GM23248 (cell line): ENCODE measurements around the gene TRAK2. TPM values are rescaled to one million over a fixed set of nuclear protein-coding genes. Genes with fewer than 3 reads are reported as not detected.
"Not testable (repeated sequence)": the region's sequence is repeated elsewhere in the genome, so short reads cannot be mapped to it uniquely, and the experiment has no call there.

Experiments
- DNase-seq: peaks from one replicate; pipeline ENCODE4 v3.0.0-alpha.2; 2015
- H2AFZ ChIP-seq: fragments of 200-600 bp; sonication (generic); 2 replicates; pipeline ENCODE4 v1.6.1; 2016; ENCODE audit warnings: antibody characterized with exemption
- H3F3A ChIP-seq: fragments of 200-600 bp; sonication (generic); 2 replicates; pipeline ENCODE4 v1.6.1; 2016; ENCODE audit warnings: mild to moderate bottlenecking, antibody characterized with exemption, mixed run types; ENCODE audit not compliant: insufficient read depth
- H3K27ac ChIP-seq: fragments of 200-600 bp; sonication (generic); 2 replicates; pipeline ENCODE4 v1.5.1; 2016; ENCODE audit warnings: mild to moderate bottlenecking
- H3K27me3 ChIP-seq: fragments of 200-600 bp; sonication (generic); replicated peaks from 2 replicates; pipeline ENCODE4 v1.6.1; 2016; ENCODE audit warnings: mild to moderate bottlenecking; ENCODE audit not compliant: insufficient read depth
- H3K36me3 ChIP-seq: fragments of 200-600 bp; sonication (generic); 2 replicates; pipeline ENCODE4 v1.6.1; 2016; ENCODE audit warnings: low read depth, mild to moderate bottlenecking
- H3K4me1 ChIP-seq: fragments of 200-600 bp; sonication (generic); 2 replicates; pipeline ENCODE4 v1.6.1; 2016; ENCODE audit warnings: mild to moderate bottlenecking; ENCODE audit not compliant: insufficient read depth
- H3K4me2 ChIP-seq: fragments of 200-600 bp; sonication (generic); one replicate; pipeline ENCODE4 v1.6.1; 2016; ENCODE audit warnings: mild to moderate bottlenecking; ENCODE audit not compliant: unreplicated experiment
- H3K4me3 ChIP-seq: fragments of 200-600 bp; sonication (generic); 2 replicates; pipeline ENCODE4 v1.5.1; 2016; ENCODE audit warnings: mild to moderate bottlenecking
- H3K79me2 ChIP-seq: fragments of 200-600 bp; sonication (generic); 2 replicates; pipeline ENCODE4 v1.6.1; 2016; ENCODE audit warnings: mild to moderate bottlenecking; ENCODE audit not compliant: insufficient read depth
- H3K9ac ChIP-seq: fragments of 200-600 bp; sonication (generic); 2 replicates; pipeline ENCODE4 v1.6.1; 2016; ENCODE audit warnings: mild to moderate bottlenecking
- H3K9me2 ChIP-seq: fragments of 200-600 bp; sonication (generic); 2 replicates; pipeline ENCODE4 v1.6.1; 2016; ENCODE audit warnings: mixed run types, mild to moderate bottlenecking, moderate library complexity; ENCODE audit not compliant: insufficient read depth
- H3K9me3 ChIP-seq: fragments of 200-600 bp; sonication (generic); one replicate; pipeline ENCODE4 v1.6.1; 2017; ENCODE audit warnings: low read depth
- H4K20me1 ChIP-seq: fragments of 200-600 bp; sonication (generic); 2 replicates; pipeline ENCODE4 v1.6.0; 2016; ENCODE audit not compliant: insufficient read depth
- EZH2 ChIP-seq: fragments of 200-600 bp; sonication (generic); IDR thresholded peaks from 2 replicates; pipeline ENCODE4 v1.6.1; 2018; ENCODE audit warnings: antibody characterized with exemption, mild to moderate bottlenecking; ENCODE audit not compliant: insufficient read depth, poor library complexity, severe bottlenecking
- EZH2phosphoT487 ChIP-seq: fragments of 200-600 bp; sonication (generic); IDR thresholded peaks from 2 replicates; pipeline ENCODE4 v1.6.1; 2018; ENCODE audit warnings: antibody characterized with exemption, moderate library complexity, mild to moderate bottlenecking, low read depth; ENCODE audit not compliant: insufficient read depth
- WGBS, 2 experiments: methylation state at CpG; one replicate each; pipeline ENCODE4 v1.1.6; 2015 to 2017; ENCODE audit warnings: low lambda C conversion rate in 2 of 2, low coverage in 1 of 2; ENCODE audit errors: missing lambda C conversion rate in 2 of 2; 5-methylcytosine and 5-hydroxymethylcytosine counted together
- in situ Hi-C: fragments of 300-500 bp; cut with MboI; formaldehyde crosslinking; loops from 2 replicates; pipeline ENCODE4 v1.15.0; 2020
- polyA plus RNA-seq: library from polyadenylated mRNA; unstranded; fragments of >200 nt; fragmentation: Nextera tagmentation; extraction: Ambion mirVana; gene quantifications from 2 replicates; pipeline ENCODE4 v1.2.1, GENCODE V29; 2016
- total RNA-seq: library from RNA; depleted of rRNA; stranded (reverse); fragments of >200 nt; shearing (Covaris generic); gene quantifications from 2 replicates; pipeline ENCODE4 v1.2.3, GENCODE V29; 2014

The TRAK2 gene
- total and polyA plus RNA-seq, 2 experiments from 2014 or later = 21.4 to 32.5 TPM

DNA sequence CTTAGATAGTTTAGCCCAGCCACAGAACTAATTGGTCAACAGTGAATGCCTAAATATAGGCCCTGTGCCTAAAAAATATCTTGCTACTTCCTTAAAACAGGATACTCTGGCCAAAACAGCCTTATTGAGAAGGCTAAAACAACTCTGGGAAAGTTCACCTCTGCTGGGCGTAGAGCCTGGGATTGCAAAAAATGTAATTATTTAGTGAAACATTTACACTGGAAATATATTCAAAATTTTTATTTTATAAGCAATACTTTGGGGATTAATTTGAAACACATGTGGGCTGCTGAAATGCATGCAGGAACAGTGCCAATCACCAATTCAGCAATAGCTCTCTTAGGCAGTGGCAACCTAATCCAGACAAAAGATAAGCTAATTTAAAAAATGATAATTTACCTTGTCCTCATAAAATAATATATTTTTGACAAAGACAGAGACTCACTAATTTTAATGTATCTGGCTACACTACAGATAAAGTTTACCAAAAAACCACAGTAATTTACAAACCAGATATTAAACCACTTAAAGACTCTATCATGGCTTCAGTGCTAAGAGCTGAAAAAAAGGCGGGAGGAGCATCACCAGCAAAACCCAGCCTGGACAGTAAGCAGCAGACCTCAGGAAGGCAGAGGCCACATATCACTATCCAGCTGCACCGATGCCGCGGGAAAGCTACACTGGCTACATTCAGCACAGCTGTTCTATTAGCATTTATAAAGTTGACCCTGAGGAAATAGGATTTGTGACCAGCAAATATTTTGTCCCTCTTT, 18.5 kb downstream of the TRAK2 start:
- in situ Hi-C loops = no loop called here
- H4K20me1 ChIP-seq = 0 out of 2 replicates have a peak, but pooled peaks cover 4% of the 10 kb centered on the region
- H3K4me3 ChIP-seq = peak overlapping the region; percentile 29
- no peaks in the 10 kb centered on the region for H3K9me3 ChIP-seq
- peak overlapping the region; percentile 48 for H3K4me2 ChIP-seq
- peak; percentile 66 for DNase-seq
- H3K4me1 ChIP-seq = peaks cover 24% of the 10 kb centered on the region
- peaks cover 30% of the 10 kb centered on the region for H3F3A ChIP-seq
- 78 to 80% methylated on average over 5 of the region's 5 CpGs for WGBS, 2 experiments
- TF ChIP-seq EZH2 (no peak), EZH2phosphoT487 (no peak)
- peak overlapping the region; percentile 66 for H3K27ac ChIP-seq
- H2AFZ ChIP-seq = no peak overlapping the region
- H3K9me2 ChIP-seq = no peaks in the 10 kb centered on the region
- peaks cover 87% of the 10 kb centered on the region for H3K79me2 ChIP-seq
- peak overlapping the region; percentile 32; the same call in 1 of the 2 replicates for H3K9ac ChIP-seq
- no peaks in the 10 kb centered on the region for H3K36me3 ChIP-seq
- H3K27me3 ChIP-seq = no peaks in the 10 kb centered on the region

DNA sequence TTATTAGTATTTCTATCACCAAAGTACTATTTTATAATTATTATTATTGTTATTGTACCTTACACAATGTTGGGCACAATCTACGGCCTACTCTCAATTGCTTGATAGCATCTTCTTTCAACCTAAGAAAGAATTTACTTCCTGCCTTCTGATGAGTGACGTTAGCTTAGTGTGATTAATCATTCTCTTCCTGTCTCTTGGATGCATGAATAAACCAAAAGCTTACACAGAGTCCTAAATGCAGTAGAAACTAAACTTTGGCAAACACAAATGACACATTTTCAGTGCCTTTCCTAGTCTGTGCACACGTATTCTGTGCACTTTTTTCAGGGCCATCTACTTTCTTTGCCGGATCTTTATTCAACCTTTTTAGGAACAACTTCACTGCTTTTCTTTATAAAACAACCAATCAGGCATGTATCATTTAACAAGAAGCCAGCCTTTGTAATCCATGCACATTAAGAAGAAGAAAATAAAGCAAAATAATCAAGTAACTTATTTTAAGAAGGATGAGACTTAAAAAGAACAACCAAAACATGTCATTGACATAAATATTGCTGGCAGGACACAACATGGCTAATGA, 19.1 kb downstream of the TRAK2 start:
- Histone ChIP-seq H3K4me2 (peak overlapping the region; percentile 48), H3K9ac (peak overlapping the region; percentile 32; the same call in 1 of the 2 replicates), H3K79me2 (peaks cover 87% of the 10 kb centered on the region), H3F3A (peaks cover 30% of the 10 kb centered on the region), H3K36me3 (no peaks in the 10 kb centered on the region), H4K20me1 (no peaks in the 10 kb centered on the region), H2AFZ (no peak overlapping the region), H3K4me3 (peak overlapping the region; percentile 29), H3K4me1 (peaks cover 24% of the 10 kb centered on the region), H3K9me2 (no peaks in the 10 kb centered on the region), H3K27ac (peak overlapping the region; percentile 66), H3K27me3 (no peaks in the 10 kb centered on the region), H3K9me3 (no peaks in the 10 kb centered on the region)
- DNase-seq = peak; percentile 64
- TF ChIP-seq EZH2phosphoT487 = no peak
- TF ChIP-seq EZH2 = no peak
- in situ Hi-C loops = no loop called here
- 15 to 21% methylated on average over 4 of the region's 4 CpGs for WGBS, 2 experiments

DNA sequence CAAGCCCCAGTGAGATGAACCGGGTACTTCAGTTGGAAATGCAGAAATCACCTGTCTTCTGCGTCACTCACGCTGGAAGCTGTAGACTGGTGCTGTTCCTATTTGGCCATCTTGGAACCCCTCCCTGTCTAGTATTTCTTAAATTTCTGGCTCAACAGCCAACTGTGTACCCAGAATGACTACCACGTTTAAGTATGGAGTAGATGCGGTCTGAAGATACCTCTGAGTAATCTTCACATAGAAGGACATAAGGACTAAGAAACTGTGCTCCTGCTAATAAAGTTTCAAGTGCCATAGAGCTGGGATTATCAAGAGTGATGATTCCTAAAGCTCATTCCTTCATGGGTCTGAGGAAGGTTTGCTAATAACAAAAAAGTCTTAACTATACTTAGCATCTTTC, 20.4 kb downstream of the TRAK2 start:
- TF ChIP-seq EZH2 (no peak), EZH2phosphoT487 (no peak)
- Histone ChIP-seq H3K9me2 (no peaks in the 10 kb centered on the region), H3K27ac (no peak overlapping the region), H3K4me2 (no peak overlapping the region), H3K9ac (no peak overlapping the region), H3K4me3 (no peak overlapping the region), H3K79me2 (peaks cover 87% of the 10 kb centered on the region), H3K36me3 (no peaks in the 10 kb centered on the region), H3K4me1 (peaks cover 24% of the 10 kb centered on the region), H3K27me3 (no peaks in the 10 kb centered on the region), H3F3A (peaks cover 30% of the 10 kb centered on the region), H2AFZ (no peak overlapping the region), H3K9me3 (no peaks in the 10 kb centered on the region), H4K20me1 (no peaks in the 10 kb centered on the region)
- WGBS, 2 experiments = 78 to 100% methylated on average over 4 to 5 of the region's 5 CpGs
- DNase-seq = no peak
- in situ Hi-C loops = no loop called here

DNA sequence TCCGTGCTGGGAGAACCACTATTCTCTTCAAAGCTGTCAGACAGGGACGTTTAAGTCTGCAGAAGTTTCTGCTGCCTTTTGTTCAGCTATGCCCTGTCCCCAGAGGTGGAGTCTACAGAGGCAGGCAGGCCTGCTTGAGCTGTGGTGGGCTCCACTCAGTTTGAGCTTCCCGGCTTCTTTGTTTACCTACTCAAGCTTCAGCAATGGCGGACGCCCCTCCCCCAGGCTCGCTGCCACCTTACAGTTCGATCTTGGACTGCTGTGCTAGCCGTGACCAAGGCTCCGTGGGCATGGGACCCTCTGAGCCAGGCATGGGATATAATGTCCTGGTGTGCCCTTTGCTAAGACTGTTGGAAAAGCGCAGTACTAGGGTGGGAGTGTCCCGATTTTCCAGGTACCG, 20.9 kb downstream of the TRAK2 start:
- H3K27ac ChIP-seq, DNase-seq, H3K9ac ChIP-seq, H3K4me2 ChIP-seq, H3K27me3 ChIP-seq, H3K9me2 ChIP-seq, H3K36me3 ChIP-seq, H3K4me3 ChIP-seq, H4K20me1 ChIP-seq, H3K9me3 ChIP-seq, in situ Hi-C loops, H2AFZ ChIP-seq: not testable (repeated sequence)
- H3K4me1 ChIP-seq = peaks cover 24% of the 10 kb centered on the region
- peaks cover 87% of the 10 kb centered on the region for H3K79me2 ChIP-seq
- WGBS, 2 experiments = 95 to 98% methylated on average over 12 of the region's 12 CpGs
- H3F3A ChIP-seq = peaks cover 30% of the 10 kb centered on the region

DNA sequence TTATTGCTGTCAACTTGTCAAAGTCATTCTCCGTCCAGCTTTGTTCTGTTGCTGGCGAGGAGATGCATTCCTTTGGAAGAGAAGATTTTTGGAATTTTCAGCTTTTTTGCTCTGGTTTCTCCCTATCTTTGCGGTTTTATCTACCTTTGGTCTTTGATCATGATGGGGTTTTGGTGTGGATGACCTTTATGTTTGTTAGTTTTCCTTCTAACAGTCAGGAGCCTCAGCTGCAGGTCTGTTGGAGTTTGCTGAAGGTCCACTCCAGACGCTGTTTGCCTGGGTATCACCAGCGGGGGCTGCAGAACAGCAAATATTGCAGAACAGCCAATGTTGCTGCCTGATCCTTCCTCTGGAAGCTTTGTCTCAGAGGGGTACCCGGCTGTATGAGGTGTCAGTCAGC, 21.4 kb downstream of the TRAK2 start:
- peaks cover 30% of the 10 kb centered on the region for H3F3A ChIP-seq
- H3K4me2 ChIP-seq, H3K27me3 ChIP-seq, H3K9me2 ChIP-seq, H3K36me3 ChIP-seq, H3K9me3 ChIP-seq, H2AFZ ChIP-seq, in situ Hi-C loops, DNase-seq, H3K4me3 ChIP-seq, H4K20me1 ChIP-seq, H3K9ac ChIP-seq, H3K27ac ChIP-seq: not testable (repeated sequence)
- peaks cover 87% of the 10 kb centered on the region for H3K79me2 ChIP-seq
- WGBS, 2 experiments = 96 to 99% methylated on average over 5 to 6 of the region's 6 CpGs
- peaks cover 24% of the 10 kb centered on the region for H3K4me1 ChIP-seq

DNA sequence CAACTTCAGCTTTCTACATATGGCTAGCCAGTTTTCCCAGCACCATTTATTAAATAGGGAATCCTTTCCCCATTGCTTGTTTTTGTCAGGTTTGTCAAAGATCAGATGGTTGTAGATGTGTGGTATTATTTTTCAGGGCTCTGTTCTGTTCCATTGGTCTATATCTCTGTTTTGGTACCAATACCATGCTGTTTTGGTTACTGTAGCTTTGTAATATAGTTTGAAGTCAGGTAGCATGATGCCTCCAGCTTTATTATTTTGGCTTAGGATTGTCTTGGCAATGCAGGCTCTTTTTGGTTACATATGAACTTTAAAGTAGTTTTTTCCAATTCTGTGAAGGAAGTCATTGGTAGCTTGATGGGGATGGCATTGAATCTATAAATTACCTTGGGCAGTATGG, 22.9 kb downstream of the TRAK2 start:
- H3K9me2 ChIP-seq, H2AFZ ChIP-seq, H3K27me3 ChIP-seq, H3K9me3 ChIP-seq, DNase-seq, H3K4me2 ChIP-seq, H3K27ac ChIP-seq, in situ Hi-C loops, H4K20me1 ChIP-seq, H3K4me3 ChIP-seq, H3K9ac ChIP-seq, H3K36me3 ChIP-seq: not testable (repeated sequence)
- H3F3A ChIP-seq = peaks cover 26% of the 10 kb centered on the region
- H3K4me1 ChIP-seq = peaks cover 22% of the 10 kb centered on the region
- peaks cover 85% of the 10 kb centered on the region for H3K79me2 ChIP-seq
